WTC11 (cell line): ENCODE measurements around the gene TRIP12.

Experiments
- CTCF ChIP-seq: fragments of 200-600 bp; IDR thresholded peaks from 2 replicates; pipeline ENCODE4 v1.8.0; 2022; ENCODE audit warnings: antibody characterized with exemption
- NFYB ChIP-seq: sonication (generic); formaldehyde crosslinking; conservative IDR thresholded peaks from 2 replicates; pipeline ENCODE4 v1.8.0; 2022; ENCODE audit warnings: low read depth, missing genetic modification reagents
- TEAD4 ChIP-seq: sonication (generic); formaldehyde crosslinking; IDR thresholded peaks from 2 replicates; pipeline ENCODE4 v1.8.0; 2022; ENCODE audit warnings: mild to moderate bottlenecking, missing genetic modification reagents
- ZNF425 ChIP-seq: fragments of 250-450 bp; sonication (Bioruptor Pico); conservative IDR thresholded peaks from 2 replicates; pipeline ENCODE4 v1.9.0; 2021; ENCODE audit warnings: mild to moderate bottlenecking

- TF ChIP-seq CTCF (no peak), ZNF425 (CRISPR knock-in tag) (no peak), TEAD4 (CRISPR knock-in tag) (no peak), NFYB (no peak)
Observed at GRCh38 chr2:229738024-229738625, 183.7 kb downstream of the TRIP12 start.
